ENCODE measurements around the gene ARHGEF4.
A peak's percentile ranks its signal among the peaks of the same experiment; 100 is the strongest.

Gene ARHGEF4

DNA sequence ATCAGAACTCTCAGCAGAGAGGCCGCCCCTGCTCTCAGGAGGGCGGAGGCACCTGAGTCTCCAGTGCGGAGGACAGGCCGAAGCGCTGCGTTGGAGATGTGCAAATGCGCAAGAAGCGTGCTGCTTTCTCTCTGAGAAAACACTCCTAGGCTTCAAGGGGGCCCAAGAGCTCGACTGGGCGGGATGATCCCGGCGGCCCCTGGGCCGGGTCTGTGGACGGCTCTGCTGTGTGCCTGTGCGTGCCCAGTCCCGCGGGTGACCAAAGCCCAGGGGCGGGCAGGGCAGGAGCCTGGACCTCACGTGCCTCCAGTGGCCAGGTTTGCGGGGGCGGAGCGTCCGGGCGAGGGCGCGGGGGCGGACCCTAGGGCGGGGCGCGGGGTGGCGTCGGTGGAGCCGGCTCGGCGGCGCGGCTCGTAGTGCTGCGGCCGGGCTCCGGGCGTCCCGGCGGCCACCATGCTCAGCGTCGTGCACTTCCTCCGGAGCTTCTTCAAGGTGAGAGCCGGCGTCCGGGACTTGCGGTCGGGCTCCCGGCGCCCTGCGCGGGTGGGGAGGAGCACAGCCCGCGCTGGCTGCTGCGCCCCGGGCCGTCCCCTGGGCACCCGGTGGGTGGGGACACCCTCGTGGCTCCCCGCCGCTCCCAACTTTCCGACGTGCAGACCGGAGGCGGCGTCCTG lies at the start of gene ARHGEF4:
TSS of gene ARHGEF4 (plus strand) at position 414 of the 674 bp plus-strand sequence. CDS start at position 454, 40 bp downstream.
- no peak for DNase-seq

DNA sequence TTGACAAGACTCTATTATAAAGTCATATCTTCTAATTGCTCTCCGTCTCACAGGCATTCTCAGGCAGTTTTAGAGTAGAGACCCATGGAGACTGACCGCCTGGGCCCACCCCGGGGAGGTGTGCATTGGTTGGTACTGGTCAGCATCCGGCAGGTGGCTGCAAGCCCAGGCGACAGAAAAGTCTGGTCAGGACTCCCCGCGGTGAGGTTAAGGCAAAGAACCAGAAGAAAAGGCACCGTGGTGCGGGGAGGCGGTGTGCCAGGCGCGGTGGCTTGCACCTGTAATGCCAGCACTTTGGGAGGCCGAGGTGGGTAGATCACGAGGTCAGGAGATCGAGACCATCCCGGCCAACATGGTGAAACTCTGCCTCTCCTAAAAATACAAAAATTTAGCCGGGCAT lies 48.9 kb upstream of the ARHGEF4 start:
- no peak for DNase-seq

- DNase-seq, result no peak
These were observed 46.4 kb upstream of the ARHGEF4 start for GRCh38 chr2:130790312-130790711.

- DNase-seq, result no peak
These were observed 45.7 kb upstream of the ARHGEF4 start for GRCh38 chr2:130790804-130791616.

DNA sequence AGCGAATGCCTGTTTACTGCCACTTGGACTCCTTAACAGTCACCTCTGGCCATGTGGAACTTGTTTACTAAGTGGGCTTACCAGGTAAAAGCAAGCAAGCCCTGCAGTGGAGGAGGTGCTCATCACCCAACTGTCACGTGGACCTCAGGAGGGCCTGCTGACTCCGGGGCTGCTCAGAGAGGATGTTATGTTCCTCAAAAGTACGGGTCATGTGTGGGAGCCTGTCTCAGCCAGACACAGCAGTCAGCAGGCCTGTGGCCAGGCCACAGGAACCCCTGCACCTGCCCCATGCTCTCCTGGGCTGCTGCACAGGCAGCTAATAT lies 45.1 kb upstream of the ARHGEF4 start:
- no peak for DNase-seq

DNA sequence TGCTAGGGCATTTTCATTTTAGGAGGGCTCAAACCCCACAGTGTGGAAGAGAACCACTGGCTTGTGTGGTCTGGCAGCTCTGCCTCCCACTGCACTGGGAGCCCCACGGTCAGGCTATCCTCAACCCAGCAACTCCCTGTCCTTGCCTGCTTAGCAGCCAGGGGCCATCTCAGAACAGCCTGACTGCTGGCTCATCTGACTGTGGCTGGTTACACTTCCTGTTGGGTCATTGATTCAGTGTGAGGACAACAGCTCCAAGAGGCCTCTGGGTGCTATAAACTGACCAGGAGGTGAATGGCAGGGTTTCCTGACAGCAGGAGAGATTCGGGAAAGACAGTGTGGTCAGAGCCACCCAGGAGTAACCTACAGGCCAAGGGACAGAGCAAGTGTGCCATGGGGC lies 41.3 kb upstream of the ARHGEF4 start:
- no peak for DNase-seq

- DNase-seq, result no peak
These were observed 40.4 kb upstream of the ARHGEF4 start for GRCh38 chr2:130796290-130796689.

GRCh38 chr2:130797493-130798435 lies 39.0 kb upstream of the ARHGEF4 start:
- DNase-seq, result peak; percentile 73

DNA sequence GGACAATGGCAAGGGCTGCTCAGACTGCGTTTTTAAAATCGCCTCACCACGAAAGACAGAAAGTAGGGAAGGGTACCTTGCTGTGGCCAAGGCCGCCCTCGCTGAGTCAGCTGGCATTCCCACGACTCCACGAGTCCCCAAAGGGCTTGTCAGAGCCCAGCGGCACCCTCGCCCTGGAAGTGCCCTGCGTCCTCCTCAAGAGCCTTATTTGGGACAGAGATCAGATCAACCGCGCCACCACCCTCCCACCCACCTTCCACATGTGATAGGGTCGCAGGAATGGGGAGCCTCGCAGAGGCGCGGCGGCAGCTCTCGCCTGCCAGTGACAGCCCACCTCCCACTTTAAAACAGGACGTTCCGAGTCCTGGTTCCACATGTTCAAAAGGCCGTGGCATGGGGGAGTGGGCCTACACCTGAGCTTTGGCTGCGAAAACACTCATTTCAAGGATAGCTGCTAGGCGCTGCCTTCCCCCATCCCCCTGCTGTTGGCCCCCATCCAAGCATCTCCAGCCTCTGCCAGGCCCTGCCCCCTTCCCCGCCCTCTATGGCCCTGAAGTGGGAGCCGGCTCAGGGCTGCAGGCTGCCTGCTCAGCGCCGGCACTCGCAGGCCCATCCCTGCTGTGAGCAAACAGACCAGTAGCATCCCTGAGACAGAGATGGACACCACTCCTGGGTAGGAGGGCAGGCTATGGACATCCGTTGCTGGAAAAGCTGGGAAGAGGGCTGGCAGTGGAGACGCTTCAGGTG lies 38.1 kb upstream of the ARHGEF4 start:
- peak; percentile 66 for DNase-seq

- no peak for DNase-seq
These were observed 37.4 kb upstream of the ARHGEF4 start for GRCh38 chr2:130799295-130799694.

GRCh38 chr2:130805613-130806012 lies 31.1 kb upstream of the ARHGEF4 start:
- no peak for DNase-seq

GRCh38 chr2:130806370-130806769 lies 30.3 kb upstream of the ARHGEF4 start:
- peak; percentile 46 for DNase-seq

GRCh38 chr2:130807659-130808385 lies 28.9 kb upstream of the ARHGEF4 start:
- peak; percentile 41 for DNase-seq

- no peak for DNase-seq
These were observed 28.0 kb upstream of the ARHGEF4 start for GRCh38 chr2:130808482-130809268.

GRCh38 chr2:130810490-130810889 lies 26.2 kb upstream of the ARHGEF4 start:
- DNase-seq, result no peak

GRCh38 chr2:130813722-130814121 lies 23.0 kb upstream of the ARHGEF4 start:
- no peak for DNase-seq

DNA sequence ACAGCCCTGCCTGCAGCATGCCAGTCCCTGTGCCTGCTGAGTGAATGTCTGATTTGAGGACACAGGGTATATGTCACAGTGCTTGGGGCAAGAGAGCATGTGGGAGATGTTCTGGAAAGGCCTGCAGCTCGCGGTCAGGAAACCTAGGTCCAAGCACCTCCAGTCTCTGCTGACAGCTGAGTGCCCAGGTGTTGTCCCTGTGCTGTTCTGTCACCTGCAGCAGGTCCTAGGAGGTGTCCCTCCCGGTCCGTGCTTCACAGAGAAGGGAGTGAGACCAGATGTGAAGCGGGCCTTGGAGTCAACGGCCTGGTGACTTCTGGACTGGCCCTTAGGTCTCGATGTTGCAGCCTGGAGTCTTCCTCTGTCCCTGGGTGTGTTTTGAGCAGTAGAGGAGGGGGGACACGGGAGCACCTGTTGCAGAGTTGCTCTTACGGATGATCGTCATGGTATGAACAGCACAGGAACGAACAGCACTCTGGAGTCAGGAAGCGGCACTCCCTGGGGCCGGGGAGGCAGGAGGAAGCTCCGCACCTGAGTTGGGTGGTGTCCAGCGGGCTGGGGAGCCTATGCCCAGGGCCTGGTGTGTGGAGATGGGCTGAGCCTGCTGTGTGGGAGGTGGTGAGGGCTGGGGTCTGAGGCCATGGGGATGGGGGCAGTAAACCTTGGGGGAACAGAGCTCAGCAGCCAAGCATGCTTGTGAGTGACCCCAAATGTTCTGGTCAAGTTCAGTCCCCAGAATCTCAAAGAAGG lies 21.6 kb upstream of the ARHGEF4 start:
- no peak for DNase-seq

GRCh38 chr2:130818809-130819208 lies 17.9 kb upstream of the ARHGEF4 start:
- DNase-seq, result no peak

- no peak for DNase-seq
These were observed 17.5 kb upstream of the ARHGEF4 start for GRCh38 chr2:130819226-130819607.

DNA sequence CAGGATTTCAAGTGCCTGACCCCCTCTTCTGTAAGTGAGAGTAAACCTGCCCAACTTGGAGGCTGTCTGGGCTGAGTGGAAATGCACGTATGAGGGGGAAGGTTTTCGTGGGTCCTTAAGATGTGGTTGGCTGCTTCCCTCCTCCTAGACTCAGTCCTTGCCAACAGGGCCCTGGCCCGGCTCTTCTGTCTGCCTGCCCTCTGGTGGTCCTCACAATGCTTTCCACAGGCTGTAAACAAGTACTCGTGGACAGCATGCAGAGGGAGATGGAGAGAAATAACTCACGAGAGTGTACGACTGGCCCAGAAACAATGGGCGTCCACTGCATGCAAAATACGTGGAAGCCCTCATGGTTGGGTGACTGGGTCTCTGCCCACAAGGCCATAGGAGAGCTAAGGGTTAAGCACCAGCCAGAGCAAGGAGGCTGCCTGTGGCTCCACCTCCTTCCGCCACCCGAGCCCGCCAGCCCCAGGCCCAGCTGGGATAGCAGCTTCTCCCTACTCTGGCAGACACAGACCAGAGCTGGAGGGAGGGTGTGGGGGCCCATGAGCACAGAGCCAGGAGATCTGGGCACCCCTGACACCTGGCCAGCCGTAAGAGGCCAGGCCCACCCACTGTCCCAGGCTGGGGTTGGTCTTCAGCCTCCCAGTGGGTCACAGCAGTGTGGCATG lies 17.0 kb upstream of the ARHGEF4 start:
- DNase-seq, result peak; percentile 18
